Osteoblast (primary cell): ENCODE results near the gene SPATA21. TPM values are rescaled to one million over a fixed set of nuclear protein-coding genes. Genes with fewer than 3 reads are reported as not detected.

Experiments used
- DNase-seq: peaks from one replicate; pipeline ENCODE4 v3.0.0; 2011; ENCODE audit warnings: low spot score, mixed read lengths; ENCODE audit not compliant: insufficient read length; ENCODE audit errors: missing footprints
- H2AFZ ChIP-seq: 2 replicates; pipeline ENCODE4 v1.6.0; 2011; ENCODE audit warnings: mild to moderate bottlenecking, low read length
- H3K27ac ChIP-seq: 2 replicates; pipeline ENCODE4 v1.5.1; 2011; ENCODE audit warnings: mild to moderate bottlenecking, low read depth, low read length, moderate library complexity
- H3K27me3 ChIP-seq: 2 replicates; pipeline ENCODE4 v1.6.0; 2012; ENCODE audit warnings: mild to moderate bottlenecking, control low read depth, inconsistent platforms, low read length, moderate library complexity; ENCODE audit not compliant: insufficient read depth
- H3K36me3 ChIP-seq: 2 replicates; pipeline ENCODE4 v1.5.1; 2011; ENCODE audit warnings: mild to moderate bottlenecking, low read length, control low read depth, moderate library complexity; ENCODE audit not compliant: insufficient read depth
- H3K4me1 ChIP-seq: 2 replicates; pipeline ENCODE4 v1.5.1; 2011; ENCODE audit warnings: mild to moderate bottlenecking, low read length, control low read depth, moderate library complexity; ENCODE audit not compliant: insufficient read depth
- H3K4me2 ChIP-seq: 2 replicates; pipeline ENCODE4 v1.6.0; 2011; ENCODE audit warnings: mild to moderate bottlenecking, low read length; ENCODE audit not compliant: insufficient read depth
- H3K4me3 ChIP-seq: fragments of 200-600 bp; sonication (generic); 3 replicates; pipeline ENCODE4 v1.5.1; 2012; ENCODE audit warnings: mild to moderate bottlenecking, low read length, inconsistent platforms; ENCODE audit not compliant: insufficient read depth
- H3K79me2 ChIP-seq: 2 replicates; pipeline ENCODE4 v1.6.0; 2012; ENCODE audit warnings: mild to moderate bottlenecking, low read length, control low read depth, inconsistent platforms; ENCODE audit not compliant: insufficient read depth
- H3K9me3 ChIP-seq: 2 replicates; pipeline ENCODE4 v1.5.1; 2011; ENCODE audit warnings: low read depth, low read length, control low read depth
- H4K20me1 ChIP-seq: 2 replicates; pipeline ENCODE4 v1.6.0; 2012; ENCODE audit warnings: mild to moderate bottlenecking, low read length, control low read depth; ENCODE audit not compliant: insufficient read depth
- total RNA-seq: library from RNA; depleted of rRNA; stranded (reverse); fragments of >200 nt; gene quantifications from 2 replicates; pipeline ENCODE4 v1.2.3, GENCODE V29; 2012
- TF ChIP-seq, protein P1 (sequence below): IDR thresholded peaks from 2 replicates; pipeline ENCODE4 v1.5.1; 2011; ENCODE audit warnings: mild to moderate bottlenecking, low read depth, low read length, moderate library complexity; ENCODE audit errors: extremely low read depth

SPATA21 gene
- total RNA-seq, 1 donor = not detected

DNA sequence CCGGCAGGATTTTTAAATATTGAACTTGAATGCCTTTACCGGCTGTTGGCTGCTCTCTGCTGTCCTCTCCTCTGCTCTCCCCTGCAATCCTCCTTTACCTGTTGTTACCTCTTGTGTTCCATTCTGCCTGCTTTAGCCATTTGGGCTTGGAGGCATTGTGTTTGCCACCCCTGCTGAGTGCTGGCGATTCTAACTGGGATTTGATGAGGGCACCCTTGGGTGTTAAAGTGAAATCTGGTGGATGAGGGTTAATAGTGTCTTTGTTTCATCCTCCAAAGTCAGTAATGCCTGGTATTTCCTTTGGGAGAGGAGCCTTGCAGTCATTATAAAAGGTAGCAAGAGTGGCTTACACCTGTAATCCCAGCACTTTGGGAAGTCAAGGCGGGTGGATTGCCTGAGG is 60.3 kb downstream of the SPATA21 start:
- Histone ChIP-seq H4K20me1 (peaks cover 57% of the 10 kb centered on the region), H3K4me1 (peaks cover 24% of the 10 kb centered on the region), H3K4me2 (no peak overlapping the region), H2AFZ (no peak overlapping the region), H3K79me2 (peaks cover 98% of the 10 kb centered on the region), H3K27me3 (no peaks in the 10 kb centered on the region), H3K9me3 (no peaks in the 10 kb centered on the region), H3K27ac (no peak overlapping the region), H3K36me3 (no peaks in the 10 kb centered on the region), H3K4me3 (no peak overlapping the region)
- no peak for DNase-seq
- TF ChIP-seq, protein P1, sequence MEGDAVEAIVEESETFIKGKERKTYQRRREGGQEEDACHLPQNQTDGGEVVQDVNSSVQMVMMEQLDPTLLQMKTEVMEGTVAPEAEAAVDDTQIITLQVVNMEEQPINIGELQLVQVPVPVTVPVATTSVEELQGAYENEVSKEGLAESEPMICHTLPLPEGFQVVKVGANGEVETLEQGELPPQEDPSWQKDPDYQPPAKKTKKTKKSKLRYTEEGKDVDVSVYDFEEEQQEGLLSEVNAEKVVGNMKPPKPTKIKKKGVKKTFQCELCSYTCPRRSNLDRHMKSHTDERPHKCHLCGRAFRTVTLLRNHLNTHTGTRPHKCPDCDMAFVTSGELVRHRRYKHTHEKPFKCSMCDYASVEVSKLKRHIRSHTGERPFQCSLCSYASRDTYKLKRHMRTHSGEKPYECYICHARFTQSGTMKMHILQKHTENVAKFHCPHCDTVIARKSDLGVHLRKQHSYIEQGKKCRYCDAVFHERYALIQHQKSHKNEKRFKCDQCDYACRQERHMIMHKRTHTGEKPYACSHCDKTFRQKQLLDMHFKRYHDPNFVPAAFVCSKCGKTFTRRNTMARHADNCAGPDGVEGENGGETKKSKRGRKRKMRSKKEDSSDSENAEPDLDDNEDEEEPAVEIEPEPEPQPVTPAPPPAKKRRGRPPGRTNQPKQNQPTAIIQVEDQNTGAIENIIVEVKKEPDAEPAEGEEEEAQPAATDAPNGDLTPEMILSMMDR = no peak

DNA sequence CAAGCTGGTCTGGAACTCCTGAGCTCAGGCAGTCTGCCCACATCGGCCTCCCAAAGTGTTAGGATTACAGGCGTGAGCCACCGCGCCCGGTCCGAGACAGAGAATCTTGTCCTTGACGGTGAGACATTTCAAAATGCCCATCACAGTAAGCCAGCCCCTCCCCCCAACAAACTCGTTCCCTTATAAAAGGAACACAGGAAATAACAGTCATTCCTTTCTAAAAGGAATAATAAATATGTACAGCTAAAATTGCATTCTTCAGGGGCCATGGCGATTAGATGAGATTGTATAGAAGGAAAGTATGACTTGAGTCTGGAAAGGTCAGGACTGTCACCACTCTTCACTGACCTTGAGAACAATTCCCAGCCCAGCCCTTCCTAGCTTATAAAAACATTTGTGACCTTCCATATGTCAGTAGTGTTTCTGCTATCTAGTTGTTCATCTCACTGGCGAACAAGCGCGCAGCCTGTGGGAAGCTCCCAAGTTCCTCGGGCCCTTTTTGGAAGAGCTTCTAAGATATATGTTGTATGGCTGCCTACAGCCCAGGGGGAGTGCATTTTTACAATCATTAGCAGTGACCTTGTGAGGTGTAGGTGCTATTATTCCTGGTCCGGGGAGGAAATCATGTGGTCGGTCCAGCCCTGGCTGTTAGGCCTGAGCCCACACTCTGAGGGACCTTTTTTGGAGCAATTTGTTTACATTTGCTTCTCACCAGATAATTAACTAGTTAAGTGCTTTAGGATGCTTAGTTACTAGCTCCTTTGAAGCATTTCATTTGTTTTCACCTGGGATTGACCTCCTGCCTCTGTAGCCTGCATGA is 61.5 kb downstream of the SPATA21 start:
- Histone ChIP-seq H4K20me1 (peaks cover 58% of the 10 kb centered on the region), H3K79me2 (peaks cover 96% of the 10 kb centered on the region), H3K9me3 (no peaks in the 10 kb centered on the region), H3K4me1 (peaks cover 28% of the 10 kb centered on the region), H2AFZ (no peak overlapping the region), H3K27me3 (no peaks in the 10 kb centered on the region), H3K27ac (peak overlapping the region; percentile 75), H3K36me3 (peaks cover 1% of the 10 kb centered on the region), H3K4me3 (peak overlapping the region; percentile 42), H3K4me2 (peak overlapping the region; percentile 64)
- TF ChIP-seq, protein P1 = no peak
- peak; percentile 44 for DNase-seq

DNA sequence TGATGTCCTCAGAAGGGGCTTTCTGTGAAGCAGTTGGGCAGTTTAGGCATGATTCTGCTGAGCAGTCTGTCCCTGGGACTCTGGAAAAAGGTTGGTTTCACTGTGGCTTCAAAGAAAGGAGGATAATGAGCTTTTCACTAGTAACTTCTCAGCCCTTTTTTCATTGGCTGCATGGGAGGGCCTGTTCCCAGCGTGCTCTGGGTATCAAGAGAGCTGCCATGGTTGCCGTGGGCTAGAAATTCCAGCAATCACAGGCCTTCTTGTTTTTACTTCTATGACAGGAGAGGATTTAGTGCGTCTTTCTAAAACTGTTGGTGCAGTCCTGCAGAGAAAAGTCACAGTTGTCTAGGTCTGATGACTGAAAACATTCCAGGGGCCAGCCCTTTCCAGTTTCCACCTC is 63.0 kb downstream of the SPATA21 start:
- H3K27ac ChIP-seq = peak overlapping the region; percentile 34
- peaks cover 58% of the 10 kb centered on the region for H4K20me1 ChIP-seq
- TF ChIP-seq, protein P1 = no peak
- no peak overlapping the region for H3K4me2 ChIP-seq
- H2AFZ ChIP-seq = no peak overlapping the region
- no peak for DNase-seq
- peaks cover 6% of the 10 kb centered on the region for H3K36me3 ChIP-seq
- H3K4me3 ChIP-seq = no peak overlapping the region
- H3K4me1 ChIP-seq = peaks cover 28% of the 10 kb centered on the region
- H3K79me2 ChIP-seq = peaks cover 96% of the 10 kb centered on the region
- H3K27me3 ChIP-seq = no peaks in the 10 kb centered on the region
- H3K9me3 ChIP-seq = no peaks in the 10 kb centered on the region

DNA sequence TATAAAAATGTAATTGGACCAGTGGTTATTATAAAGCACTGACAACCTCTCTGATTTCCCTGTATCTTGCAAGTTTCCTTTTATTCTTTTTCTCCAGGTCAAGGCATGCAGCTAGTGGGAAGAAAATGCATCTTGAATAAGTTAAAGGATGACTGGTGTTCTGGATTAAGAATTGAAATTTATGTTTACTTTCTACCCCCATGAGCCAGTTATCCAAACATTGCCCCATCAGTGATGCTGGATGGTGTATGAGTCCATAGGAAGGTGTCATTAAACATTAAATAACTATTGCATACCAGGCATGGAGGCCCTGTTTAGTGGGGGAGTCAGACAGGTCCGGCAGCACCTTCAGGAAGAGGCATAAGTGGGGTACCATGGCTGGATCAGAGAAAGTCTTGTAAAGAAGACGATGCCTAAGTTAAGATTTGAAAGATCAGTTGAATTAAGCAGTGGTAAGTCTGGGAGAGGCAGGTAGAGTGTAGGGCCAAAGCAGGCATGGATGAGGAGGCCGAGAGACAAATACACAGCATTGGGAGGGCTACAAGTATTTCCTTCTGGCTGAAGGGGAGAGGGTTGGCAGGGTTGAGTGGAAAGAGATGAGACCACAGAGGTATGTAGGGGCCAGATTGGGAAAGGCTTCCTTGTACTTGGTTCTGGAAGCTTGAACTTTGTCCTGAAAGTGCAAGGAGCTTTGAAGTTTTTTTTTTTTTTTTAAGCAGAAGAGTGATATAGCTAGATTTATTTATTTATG is 64.5 kb downstream of the SPATA21 start:
- peak overlapping the region; percentile 48 for H3K27ac ChIP-seq
- H3K9me3 ChIP-seq = no peaks in the 10 kb centered on the region
- peaks cover 41% of the 10 kb centered on the region for H3K4me1 ChIP-seq
- no peak overlapping the region for H3K4me3 ChIP-seq
- H3K4me2 ChIP-seq = peak overlapping the region; percentile 22
- peaks cover 96% of the 10 kb centered on the region for H3K79me2 ChIP-seq
- peaks cover 70% of the 10 kb centered on the region for H4K20me1 ChIP-seq
- H3K27me3 ChIP-seq = no peaks in the 10 kb centered on the region
- DNase-seq = peak; percentile 55
- TF ChIP-seq, protein P1 = no peak
- H2AFZ ChIP-seq = no peak overlapping the region
- peaks cover 6% of the 10 kb centered on the region for H3K36me3 ChIP-seq
